ENCODE results near the gene MAMSTR.
"Not testable (repeated sequence)": the region's sequence is repeated elsewhere in the genome, so short reads cannot be mapped to it uniquely, and the experiment has no call there.

The MAMSTR gene

GRCh38 chr19:48718711-48719231 is 754 bp downstream of the MAMSTR start:
- DNase-seq: no peak

GRCh38 chr19:48718106-48718505 is 1.4 kb downstream of the MAMSTR start:
- DNase-seq: not testable (repeated sequence)

GRCh38 chr19:48716562-48717291 is 2.8 kb downstream of the MAMSTR start:
- DNase-seq: peak; percentile 87

GRCh38 chr19:48715681-48716171 is 3.8 kb downstream of the MAMSTR start:
- DNase-seq: peak; percentile 62

- DNase-seq: no peak
These were observed 4.5 kb downstream of the MAMSTR start for GRCh38 chr19:48714759-48715675.

- peak; percentile 99 for DNase-seq
These were observed 5.4 kb downstream of the MAMSTR start for GRCh38 chr19:48713864-48714755.

GRCh38 chr19:48713041-48713863 is 6.3 kb downstream of the MAMSTR start:
- DNase-seq: no peak

GRCh38 chr19:48711106-48711662 is 8.3 kb downstream of the MAMSTR start:
- no peak for DNase-seq

- no peak for DNase-seq
These were observed 11.1 kb downstream of the MAMSTR start for GRCh38 chr19:48708471-48708870.

GRCh38 chr19:48705431-48705830 is 14.1 kb downstream of the MAMSTR start:
- DNase-seq: no peak

- DNase-seq: no peak
These were observed 16.2 kb downstream of the MAMSTR start for GRCh38 chr19:48703316-48703715.

GRCh38 chr19:48702701-48703100 is 16.8 kb downstream of the MAMSTR start:
- no peak for DNase-seq

- no peak for DNase-seq
These were observed 21.5 kb downstream of the MAMSTR start for GRCh38 chr19:48698046-48698445.

GRCh38 chr19:48696353-48697010 is 23.0 kb downstream of the MAMSTR start:
- no peak for DNase-seq

GRCh38 chr19:48695743-48696352 is 23.7 kb downstream of the MAMSTR start, which contains the start of gene FUT2:
Gene FUT2, plus strand, starts transcription at chr19:48695971. Its CDS starts 6,986 bp downstream, at chr19:48702957.
- no peak for DNase-seq

GRCh38 chr19:48693629-48694028 is 25.9 kb downstream of the MAMSTR start:
- DNase-seq: not testable (repeated sequence)

- DNase-seq: no peak
These were observed 30.1 kb downstream of the MAMSTR start for GRCh38 chr19:48689449-48689848.

GRCh38 chr19:48687776-48688175 is 31.7 kb downstream of the MAMSTR start:
- DNase-seq: no peak

- DNase-seq: not testable (repeated sequence)
These were observed 32.9 kb downstream of the MAMSTR start for GRCh38 chr19:48686637-48687036.

GRCh38 chr19:48686088-48686487 is 33.4 kb downstream of the MAMSTR start:
- no peak for DNase-seq

Data from DMS 273 treated with DMSO at 0.1 percent for 48 hours (cell line).